Mesothelial cell of epicardium (in vitro differentiated cells): ENCODE measurements around the gene GALNT1. TPM values are rescaled to one million over a fixed set of nuclear protein-coding genes. Genes with fewer than 3 reads are reported as not detected.

Source experiments
- DNase-seq, 2 experiments: peaks; one replicate each; pipeline ENCODE4 v3.0.0; 2021; ENCODE audit warnings: low spot score in 2 of 2; ENCODE audit not compliant: unreplicated experiment in 2 of 2
- H3K27ac Mint-ChIP-seq: 2 replicates; pipeline ENCODE4 v1.8.0; 2021; ENCODE audit warnings: mixed read lengths
- H3K27me3 Mint-ChIP-seq: 2 replicates; pipeline ENCODE4 v1.8.0; 2021; ENCODE audit warnings: low read depth, mixed read lengths
- H3K36me3 Mint-ChIP-seq: 2 replicates; pipeline ENCODE4 v1.8.0; 2021; ENCODE audit warnings: mixed read lengths
- H3K4me1 Mint-ChIP-seq: 2 replicates; pipeline ENCODE4 v1.8.0; 2021; ENCODE audit warnings: mixed read lengths
- H3K4me3 Mint-ChIP-seq: 2 replicates; pipeline ENCODE4 v1.8.0; 2021; ENCODE audit warnings: mild to moderate bottlenecking, moderate library complexity, mixed read lengths
- H3K9me3 Mint-ChIP-seq: 2 replicates; pipeline ENCODE4 v1.8.0; 2021; ENCODE audit warnings: mixed read lengths
- total RNA-seq: library from RNA; stranded (reverse); gene quantifications from 3 replicates; pipeline ENCODE4 v1.2.1, GENCODE V29; 2021
- TF ChIP-seq, protein P1 (sequence below): fragments of 200-600 bp; sonication (generic); IDR thresholded peaks from one replicate; pipeline ENCODE4 v1.5.0; 2021; ENCODE audit warnings: antibody characterized with exemption; ENCODE audit not compliant: unreplicated experiment

The GALNT1 gene
- total RNA-seq, 1 donor from 2014 or later: 85.0 TPM

- Mint-ChIP-seq H3K27me3 (no peaks in the 10 kb centered on the region), H3K4me3 (no peak overlapping the region), H3K36me3 (peaks cover 41% of the 10 kb centered on the region), H3K9me3 (peaks cover 40% of the 10 kb centered on the region), H3K4me1 (no peaks in the 10 kb centered on the region), H3K27ac (no peak overlapping the region)
- no peak for DNase-seq
- TF ChIP-seq, protein P1, sequence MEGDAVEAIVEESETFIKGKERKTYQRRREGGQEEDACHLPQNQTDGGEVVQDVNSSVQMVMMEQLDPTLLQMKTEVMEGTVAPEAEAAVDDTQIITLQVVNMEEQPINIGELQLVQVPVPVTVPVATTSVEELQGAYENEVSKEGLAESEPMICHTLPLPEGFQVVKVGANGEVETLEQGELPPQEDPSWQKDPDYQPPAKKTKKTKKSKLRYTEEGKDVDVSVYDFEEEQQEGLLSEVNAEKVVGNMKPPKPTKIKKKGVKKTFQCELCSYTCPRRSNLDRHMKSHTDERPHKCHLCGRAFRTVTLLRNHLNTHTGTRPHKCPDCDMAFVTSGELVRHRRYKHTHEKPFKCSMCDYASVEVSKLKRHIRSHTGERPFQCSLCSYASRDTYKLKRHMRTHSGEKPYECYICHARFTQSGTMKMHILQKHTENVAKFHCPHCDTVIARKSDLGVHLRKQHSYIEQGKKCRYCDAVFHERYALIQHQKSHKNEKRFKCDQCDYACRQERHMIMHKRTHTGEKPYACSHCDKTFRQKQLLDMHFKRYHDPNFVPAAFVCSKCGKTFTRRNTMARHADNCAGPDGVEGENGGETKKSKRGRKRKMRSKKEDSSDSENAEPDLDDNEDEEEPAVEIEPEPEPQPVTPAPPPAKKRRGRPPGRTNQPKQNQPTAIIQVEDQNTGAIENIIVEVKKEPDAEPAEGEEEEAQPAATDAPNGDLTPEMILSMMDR: no peak
These were observed 61.3 kb downstream of the GALNT1 start for GRCh38 chr18:35642802-35643201.

GRCh38 chr18:35646449-35646848, 64.9 kb downstream of the GALNT1 start:
- Mint-ChIP-seq H3K9me3 (peaks cover 48% of the 10 kb centered on the region), H3K4me3 (no peak overlapping the region), H3K27ac (no peak overlapping the region), H3K4me1 (no peaks in the 10 kb centered on the region), H3K27me3 (no peaks in the 10 kb centered on the region), H3K36me3 (peaks cover 43% of the 10 kb centered on the region)
- DNase-seq: no peak
- TF ChIP-seq, protein P1: no peak

DNA sequence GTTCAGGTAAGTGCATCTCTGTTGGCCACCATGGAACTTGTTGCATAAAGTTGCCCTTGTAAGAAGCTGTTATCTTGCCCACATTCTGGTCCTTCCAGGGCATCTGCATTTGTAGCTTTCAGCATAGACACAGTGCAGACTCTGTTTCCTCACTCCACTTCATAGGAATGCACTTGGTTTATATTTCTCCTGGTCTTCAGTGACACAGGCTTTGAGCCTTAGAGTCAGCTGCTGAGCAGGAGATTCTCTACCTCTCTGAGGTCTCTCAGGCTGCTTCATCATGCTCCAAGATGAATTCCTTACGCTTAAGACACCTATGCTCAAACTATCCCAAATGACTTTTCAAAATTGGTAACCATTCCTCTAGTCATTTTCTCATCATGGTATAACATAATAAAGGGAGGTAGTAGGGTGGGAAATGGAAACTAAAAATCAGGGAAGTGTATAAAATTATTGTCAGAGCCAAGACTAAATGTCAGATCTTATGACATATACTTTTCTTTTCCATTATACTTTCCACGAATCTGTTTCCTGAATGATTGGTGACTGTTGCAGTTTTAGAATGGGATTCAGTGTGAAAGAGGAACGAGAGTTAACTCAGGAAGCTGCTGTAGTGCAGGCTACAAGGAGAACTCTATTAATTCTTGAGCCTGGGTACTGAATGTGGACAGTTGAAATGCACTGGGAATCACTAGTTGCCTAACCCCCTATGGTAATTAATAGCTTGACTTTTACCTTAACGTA, 72.0 kb downstream of the GALNT1 start:
- Mint-ChIP-seq H3K27me3 (no peaks in the 10 kb centered on the region), H3K4me1 (no peaks in the 10 kb centered on the region), H3K4me3 (no peak overlapping the region), H3K36me3 (peaks cover 19% of the 10 kb centered on the region), H3K27ac (no peak overlapping the region), H3K9me3 (peaks cover 22% of the 10 kb centered on the region)
- no peak for DNase-seq
- TF ChIP-seq, protein P1: no peak

DNA sequence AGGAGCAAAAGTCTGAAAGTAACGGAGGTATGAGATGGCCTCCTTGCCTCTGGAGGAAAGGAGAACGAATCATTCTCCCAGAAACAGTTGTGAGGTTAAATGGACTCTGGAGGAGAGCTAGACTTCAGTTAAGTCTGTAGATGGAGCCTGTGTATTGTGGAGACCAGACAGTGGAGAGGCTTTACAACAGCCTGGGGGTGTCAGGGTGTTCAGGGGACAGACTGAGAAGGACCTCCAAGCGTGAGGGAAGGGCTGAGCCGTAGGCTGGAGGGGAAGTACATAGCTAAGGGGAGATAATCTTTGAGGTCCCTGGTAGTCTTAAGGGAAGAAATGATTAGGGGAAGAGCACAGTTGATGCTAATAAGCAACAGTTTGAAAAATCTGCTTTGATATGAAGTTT, 76.6 kb downstream of the GALNT1 start:
- no peaks in the 10 kb centered on the region for H3K27me3 Mint-ChIP-seq
- peaks cover 2% of the 10 kb centered on the region for H3K36me3 Mint-ChIP-seq
- no peak overlapping the region for H3K4me3 Mint-ChIP-seq
- H3K4me1 Mint-ChIP-seq: no peaks in the 10 kb centered on the region
- H3K9me3 Mint-ChIP-seq: no peaks in the 10 kb centered on the region
- DNase-seq: no peak
- TF ChIP-seq, protein P1: no peak
- no peak overlapping the region for H3K27ac Mint-ChIP-seq

DNA sequence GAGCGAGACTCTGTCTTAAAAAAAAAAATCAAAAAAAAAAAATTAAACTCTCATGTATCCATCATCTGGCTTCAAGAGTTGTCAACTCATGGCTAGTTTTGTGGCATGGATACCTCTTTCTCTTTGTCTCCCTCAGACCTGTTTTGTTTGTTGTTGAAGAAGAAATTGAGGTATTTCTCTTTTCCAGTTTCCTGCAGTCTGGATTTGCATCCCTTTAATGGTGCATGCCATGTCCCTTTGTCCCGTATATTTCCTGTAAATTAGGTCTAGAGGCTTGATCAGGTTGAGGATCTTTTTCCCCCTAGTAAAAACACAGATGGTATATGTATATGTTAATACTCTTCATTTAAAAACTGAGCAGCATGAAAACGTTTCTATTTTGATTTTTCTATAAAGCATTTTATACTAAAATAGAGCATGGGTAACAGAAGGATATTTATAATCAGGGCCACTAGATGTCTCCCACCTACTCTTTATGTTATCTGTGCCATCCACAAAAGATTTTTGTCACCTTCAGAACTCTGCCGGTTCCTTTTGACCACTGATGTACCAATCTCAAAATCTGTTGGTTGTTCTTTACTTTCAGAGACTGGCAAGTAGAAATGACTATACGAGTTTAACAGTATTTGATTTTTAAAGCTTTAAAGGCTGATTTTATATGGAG, 80.1 kb downstream of the GALNT1 start:
- Mint-ChIP-seq H3K27ac (no peak overlapping the region), H3K4me3 (no peak overlapping the region), H3K9me3 (peaks cover 8% of the 10 kb centered on the region), H3K27me3 (no peaks in the 10 kb centered on the region), H3K4me1 (no peaks in the 10 kb centered on the region), H3K36me3 (peaks cover 26% of the 10 kb centered on the region)
- no peak for DNase-seq
- TF ChIP-seq, protein P1: no peak
